Uterus (tissue), 4 donors: ENCODE data around the gene GOLPH3. TPM values are rescaled to one million over a fixed set of nuclear protein-coding genes. Genes with fewer than 3 reads are reported as not detected.

Experiments
- DNase-seq, 2 donors: peaks; one replicate each; pipeline ENCODE4 v3.0.0-alpha.2; 2019 to 2020
- H3K27ac ChIP-seq, 2 donors: fragments of 200-600 bp; sonication (generic); 1 replicate in 1 of 2; 2 replicates in 1 of 2; pipeline ENCODE4 v1.5.1; 2016 to 2018
- H3K27me3 ChIP-seq, 2 donors: fragments of 200-600 bp; sonication (generic); one replicate each; pipeline ENCODE4 v1.5.1; 2018 to 2019; ENCODE audit warnings: control low read depth in 1 of 2
- H3K36me3 ChIP-seq, 2 donors: fragments of 200-600 bp; sonication (generic); one replicate each; pipeline ENCODE4 v1.5.1; 2019; ENCODE audit warnings: control low read depth in 1 of 2
- H3K4me1 ChIP-seq, 2 donors: fragments of 200-600 bp; sonication (generic); one replicate each; pipeline ENCODE4 v1.5.1; 2018 to 2019; ENCODE audit warnings: control low read depth in 1 of 2
- H3K4me3 ChIP-seq, 2 donors: fragments of 200-600 bp; sonication (generic); 1 replicate in 1 of 2; 2 replicates in 1 of 2; pipeline ENCODE4 v1.5.1; 2018 to 2019; ENCODE audit warnings: mild to moderate bottlenecking in 1 of 2
- H3K9me3 ChIP-seq, 2 donors: fragments of 200-600 bp; sonication (generic); one replicate each; pipeline ENCODE4 v1.5.1; 2019; ENCODE audit warnings: control low read depth in 1 of 2
- POLR2A ChIP-seq, 2 donors: fragments of 450-650 bp; IDR thresholded peaks; one replicate each; pipeline ENCODE4 v1.6.1; 2016; ENCODE audit warnings: antibody characterized with exemption in 2 of 2, mild to moderate bottlenecking in 1 of 2, moderate library complexity in 1 of 2
- intact Hi-C: fragments of 100-400 bp; cut with DNase I; formaldehyde crosslinking; loops from one replicate; pipeline ENCODE4 v1.15.1; 2023; ENCODE audit warnings: low total_unique reads
- total RNA-seq, 4 donors: library from RNA; depleted of rRNA in 3 of 4; stranded (reverse); fragments of >200 nt in 3 of 4; gene quantifications; one replicate each; pipeline versions ENCODE4 v1.1.0 to v1.2.4, GENCODE V29; 2014 to 2023
- TF ChIP-seq, protein P1 (sequence below), 4 experiments: fragments of 200-600 bp in 2 of 4; fragments of 450-650 bp in 2 of 4; sonication (generic) in 2 of 4; IDR thresholded peaks; one replicate each; pipeline ENCODE4 v1.5.1; 2016 to 2019; ENCODE audit warnings: antibody characterized with exemption in 4 of 4, mild to moderate bottlenecking in 2 of 4, moderate library complexity in 1 of 4
- donor health status: DM: yes; HTN: yes; CAD: no.

The GOLPH3 gene
- total RNA-seq, 4 donors from 2014 or later, result 31.8 to 93.7 (median 69.0) TPM

DNA sequence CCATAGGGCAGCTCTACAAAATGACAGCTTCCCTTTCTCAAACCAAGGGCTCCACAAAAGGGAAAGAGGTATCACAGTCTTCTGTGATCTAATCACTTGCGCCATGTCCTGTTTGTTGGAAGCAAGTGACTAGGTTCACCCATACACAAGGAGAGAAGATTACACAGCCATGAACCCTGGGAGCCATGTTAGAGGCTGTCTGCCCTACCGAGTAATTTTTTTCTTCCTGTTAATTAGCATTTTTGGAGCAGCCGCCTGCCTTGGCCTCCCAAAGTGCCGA lies 33.2 kb upstream of the GOLPH3 start:
- no peak for TF ChIP-seq POLR2A (IDR thresholded peaks at IDR 0.05)
- TF ChIP-seq, protein P1, sequence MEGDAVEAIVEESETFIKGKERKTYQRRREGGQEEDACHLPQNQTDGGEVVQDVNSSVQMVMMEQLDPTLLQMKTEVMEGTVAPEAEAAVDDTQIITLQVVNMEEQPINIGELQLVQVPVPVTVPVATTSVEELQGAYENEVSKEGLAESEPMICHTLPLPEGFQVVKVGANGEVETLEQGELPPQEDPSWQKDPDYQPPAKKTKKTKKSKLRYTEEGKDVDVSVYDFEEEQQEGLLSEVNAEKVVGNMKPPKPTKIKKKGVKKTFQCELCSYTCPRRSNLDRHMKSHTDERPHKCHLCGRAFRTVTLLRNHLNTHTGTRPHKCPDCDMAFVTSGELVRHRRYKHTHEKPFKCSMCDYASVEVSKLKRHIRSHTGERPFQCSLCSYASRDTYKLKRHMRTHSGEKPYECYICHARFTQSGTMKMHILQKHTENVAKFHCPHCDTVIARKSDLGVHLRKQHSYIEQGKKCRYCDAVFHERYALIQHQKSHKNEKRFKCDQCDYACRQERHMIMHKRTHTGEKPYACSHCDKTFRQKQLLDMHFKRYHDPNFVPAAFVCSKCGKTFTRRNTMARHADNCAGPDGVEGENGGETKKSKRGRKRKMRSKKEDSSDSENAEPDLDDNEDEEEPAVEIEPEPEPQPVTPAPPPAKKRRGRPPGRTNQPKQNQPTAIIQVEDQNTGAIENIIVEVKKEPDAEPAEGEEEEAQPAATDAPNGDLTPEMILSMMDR (IDR thresholded peaks at IDR 0.05), result no peak
- H3K4me1 ChIP-seq, result no peaks in the 10 kb centered on the region
- no peak for DNase-seq

DNA sequence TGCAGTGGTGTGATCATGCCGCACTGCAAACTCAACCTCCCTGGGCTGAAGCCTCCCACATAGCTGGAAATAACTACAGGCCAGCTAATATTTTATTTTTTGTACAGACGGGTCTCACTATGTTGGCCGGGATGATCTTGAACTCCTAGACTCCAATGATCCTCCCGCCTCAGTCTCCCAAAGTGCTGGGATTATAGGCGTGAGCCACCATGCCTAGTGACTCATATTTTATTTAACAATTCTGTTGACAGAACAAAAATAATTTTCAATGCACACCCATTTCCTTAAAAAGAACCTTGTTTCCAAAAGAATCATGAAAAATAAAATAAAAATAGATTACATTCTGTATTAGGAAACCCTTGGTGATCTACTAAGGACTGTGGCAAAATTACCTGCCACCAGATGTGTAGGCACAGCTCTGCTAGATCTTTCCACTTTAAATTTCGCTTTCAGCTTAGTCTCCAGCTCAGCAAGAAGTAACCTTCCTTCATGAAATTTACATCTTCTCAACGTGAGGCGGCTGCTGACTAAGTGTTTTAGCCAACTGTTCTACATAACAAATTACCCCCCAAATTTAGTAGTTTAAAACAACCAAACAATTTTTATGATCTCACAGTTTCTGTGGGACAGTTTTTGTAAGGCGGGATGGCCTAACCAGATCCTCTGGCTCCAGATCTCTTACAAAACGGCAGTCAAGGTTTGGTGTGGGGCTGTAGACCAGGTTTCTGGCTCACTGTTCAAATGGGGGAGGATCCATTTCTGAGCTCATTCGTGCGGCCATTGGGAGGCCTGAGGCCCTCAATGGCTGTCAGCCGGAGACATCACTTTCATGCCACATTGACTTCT lies 32.6 kb upstream of the GOLPH3 start:
- no peaks in the 10 kb centered on the region for H3K9me3 ChIP-seq
- no peaks in the 10 kb centered on the region for H3K4me1 ChIP-seq
- no peak overlapping the region for H3K4me3 ChIP-seq
- no peaks in the 10 kb centered on the region for H3K36me3 ChIP-seq
- TF ChIP-seq, protein P1 (IDR thresholded peaks at IDR 0.05), result no peak
- TF ChIP-seq POLR2A (IDR thresholded peaks at IDR 0.05), result no peak
- H3K27me3 ChIP-seq, result no peaks in the 10 kb centered on the region
- intact Hi-C loops, result no loop called here
- no peak for DNase-seq
- no peak overlapping the region for H3K27ac ChIP-seq

More for the DNA sequence above, 33.2 kb upstream of the GOLPH3 start:
- intact Hi-C loops, result no loop called here
- Histone ChIP-seq H3K27ac (no peak overlapping the region), H3K9me3 (no peaks in the 10 kb centered on the region), H3K36me3 (no peaks in the 10 kb centered on the region), H3K4me3 (no peak overlapping the region), H3K27me3 (no peaks in the 10 kb centered on the region)

DNA sequence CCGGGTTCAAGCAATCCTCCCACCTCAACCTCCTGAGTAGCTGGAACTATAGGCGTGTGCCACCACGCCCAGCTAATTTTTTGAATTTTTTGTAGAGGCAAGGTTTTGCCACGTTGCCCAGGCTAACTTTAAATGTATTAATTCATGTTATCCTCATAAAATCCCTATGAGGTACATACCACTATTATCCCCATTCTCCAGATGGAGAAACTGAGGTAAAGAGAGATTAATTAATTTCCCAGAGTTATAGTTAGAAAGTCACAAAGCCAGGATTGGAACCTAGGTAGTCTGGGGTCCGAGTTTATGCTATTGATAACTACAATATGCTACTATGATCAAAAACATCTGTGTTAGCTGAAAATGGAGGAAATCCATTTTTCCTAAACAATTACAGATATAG lies 31.9 kb upstream of the GOLPH3 start:
- no peaks in the 10 kb centered on the region for H3K4me1 ChIP-seq
- no peak for TF ChIP-seq POLR2A (IDR thresholded peaks at IDR 0.05)
- TF ChIP-seq, protein P1 (IDR thresholded peaks at IDR 0.05), result no peak
- no peak for DNase-seq
- H3K36me3 ChIP-seq, result no peaks in the 10 kb centered on the region
- H3K27ac ChIP-seq, result no peak overlapping the region
- no peaks in the 10 kb centered on the region for H3K9me3 ChIP-seq
- no peak overlapping the region for H3K4me3 ChIP-seq
- intact Hi-C loops, result no loop called here
- H3K27me3 ChIP-seq, result no peaks in the 10 kb centered on the region

DNA sequence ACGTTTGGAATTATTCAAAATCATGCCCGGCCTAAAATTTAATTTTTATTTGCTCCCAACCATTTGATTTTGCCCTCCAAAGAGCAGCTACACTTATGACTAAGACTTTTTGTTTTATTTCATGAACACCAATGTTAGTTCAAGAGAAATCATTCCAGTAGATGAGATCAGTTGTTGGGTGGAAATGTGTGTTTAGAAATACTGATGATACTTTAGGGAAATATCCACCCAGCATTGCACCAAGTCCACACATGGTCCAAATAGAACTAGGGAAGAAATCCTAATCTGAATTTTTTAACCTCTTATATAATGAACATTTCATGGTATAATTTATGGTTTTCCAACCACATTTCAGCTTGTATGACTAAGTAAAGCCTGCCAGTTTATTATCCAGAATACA lies 28.3 kb upstream of the GOLPH3 start:
- H3K4me1 ChIP-seq, result no peaks in the 10 kb centered on the region
- H3K27me3 ChIP-seq, result no peaks in the 10 kb centered on the region
- DNase-seq, result no peak
- H3K27ac ChIP-seq, result no peak overlapping the region
- no peaks in the 10 kb centered on the region for H3K36me3 ChIP-seq
- intact Hi-C loops, result no loop called here
- H3K4me3 ChIP-seq, result no peak overlapping the region
- no peaks in the 10 kb centered on the region for H3K9me3 ChIP-seq
- TF ChIP-seq, protein P1 (IDR thresholded peaks at IDR 0.05), result no peak
- TF ChIP-seq POLR2A (IDR thresholded peaks at IDR 0.05), result no peak

DNA sequence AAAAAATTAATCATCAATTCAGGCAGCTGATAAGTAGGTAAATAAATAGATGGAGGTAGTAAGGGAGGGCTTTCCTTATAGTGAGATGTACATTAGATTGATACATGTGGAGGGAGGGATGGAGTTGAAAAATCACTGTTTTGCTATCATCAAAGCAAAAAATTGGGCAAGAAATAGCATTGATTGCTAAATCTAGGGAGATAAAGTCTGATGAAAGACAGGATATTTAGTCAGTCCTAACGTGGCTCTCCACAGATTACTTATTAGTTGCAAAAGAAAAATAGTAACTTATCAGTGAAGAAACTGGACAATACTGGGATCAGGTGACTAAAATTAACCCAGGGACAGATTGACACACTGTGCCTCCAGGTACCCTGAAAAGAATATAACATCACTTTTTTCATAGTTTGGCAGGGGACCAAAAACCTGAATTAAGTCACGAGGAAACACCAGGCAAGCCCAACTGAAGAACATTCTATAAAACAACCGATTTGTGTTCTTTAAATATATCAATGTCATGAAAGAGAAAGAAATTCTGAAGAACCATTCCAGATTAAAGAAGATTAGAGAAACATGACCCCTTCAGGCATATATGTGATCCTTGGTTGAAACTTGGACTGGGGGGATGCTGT lies 27.1 kb upstream of the GOLPH3 start:
- no peaks in the 10 kb centered on the region for H3K36me3 ChIP-seq
- no peak overlapping the region for H3K4me3 ChIP-seq
- no peaks in the 10 kb centered on the region for H3K27me3 ChIP-seq
- no peak for TF ChIP-seq POLR2A (IDR thresholded peaks at IDR 0.05)
- TF ChIP-seq, protein P1 (IDR thresholded peaks at IDR 0.05), result no peak
- intact Hi-C loops, result no loop called here
- H3K9me3 ChIP-seq, result no peaks in the 10 kb centered on the region
- no peak for DNase-seq
- H3K4me1 ChIP-seq, result no peaks in the 10 kb centered on the region
- H3K27ac ChIP-seq, result no peak overlapping the region
